ENCODE data around the gene CPE. TPM values are rescaled to one million over a fixed set of nuclear protein-coding genes. Genes with fewer than 3 reads are reported as not detected.
"Not testable (repeated sequence)": the region's sequence is repeated elsewhere in the genome, so short reads cannot be mapped to it uniquely, and the experiment has no call there.

The CPE gene
- total RNA-seq, 4 donors from 2014 or later = 7.5 to 29.1 (median 12.3) TPM

- Histone ChIP-seq H3K4me3 (no peak overlapping the region), H3K36me3 (peaks cover 0 to 2% (median 0%) of the 10 kb centered on the region in 4 donors), H3K9me3 (no peaks in the 10 kb centered on the region), H3K27me3 (no peaks in the 10 kb centered on the region), H3K4me1 (peaks cover 10 to 38% (median 18%) of the 10 kb centered on the region in 4 donors), H3K27ac (no peak overlapping the region)
- DNase-seq = no peak
- intact Hi-C loops (cut with DNase I; ENCODE audit: low total_unique reads) (no loop called here), in situ Hi-C loops (cut with MboI; ENCODE audit: low pct_ligation_motif_present in 1 of 4, low pct_unique_long_range_greater_than_20kb in 1 of 4, low sequenced_read_pairs in 3 of 4) (loop anchor here in 1 of 4 donors (25.0 kb wide), 2 partner anchors 120 to 195 kb away; partner anchors contain the start of gene KLHL2)
- WGBS, 2 donors (ENCODE audit: low coverage in 1 of 2) = 88 to 90% methylated on average over 2 to 10 of the region's 10 CpGs
- TF ChIP-seq CTCF (IDR thresholded peaks at IDR 0.05) (no peak), EP300 (IDR thresholded peaks at IDR 0.05; ENCODE audit: low read depth) (no peak), POLR2AphosphoS5 (IDR thresholded peaks at IDR 0.05) (no peak), POLR2A (IDR thresholded peaks at IDR 0.05) (no peak)
Observed at GRCh38 chr4:165331823-165332222, 47.0 kb upstream of the CPE start.

- TF ChIP-seq POLR2A (IDR thresholded peaks at IDR 0.05) (no peak), EP300 (IDR thresholded peaks at IDR 0.05; ENCODE audit: low read depth) (no peak), CTCF (IDR thresholded peaks at IDR 0.05) (no peak), POLR2AphosphoS5 (IDR thresholded peaks at IDR 0.05) (no peak)
- in situ Hi-C loops (cut with MboI; ENCODE audit: low pct_ligation_motif_present in 1 of 4, low pct_unique_long_range_greater_than_20kb in 1 of 4, low sequenced_read_pairs in 3 of 4) (loop anchor here in 1 of 4 donors (25.0 kb wide), 2 partner anchors 120 to 195 kb away; partner anchors contain the start of gene KLHL2), intact Hi-C loops (cut with DNase I; ENCODE audit: low total_unique reads) (no loop called here)
- WGBS, 2 donors (ENCODE audit: low coverage in 1 of 2) = 33 to 67% methylated on average over 1 of the region's 1 CpG
- peaks cover 0 to 2% (median under 1%) of the 10 kb centered on the region in 4 donors for H3K36me3 ChIP-seq
- DNase-seq = no peak
- no peak overlapping the region for H3K27ac ChIP-seq
- no peak overlapping the region for H3K4me3 ChIP-seq
- H3K4me1 ChIP-seq = peaks cover 10 to 38% (median 18%) of the 10 kb centered on the region in 4 donors
- H3K27me3 ChIP-seq = no peaks in the 10 kb centered on the region
- H3K9me3 ChIP-seq = no peaks in the 10 kb centered on the region
Observed at GRCh38 chr4:165332502-165332901, 46.3 kb upstream of the CPE start.

GRCh38 chr4:165335163-165335703, 43.6 kb upstream of the CPE start:
- Histone ChIP-seq H3K36me3 (peaks cover 0 to 19% (median 8%) of the 10 kb centered on the region in 4 donors), H3K9me3 (no peaks in the 10 kb centered on the region), H3K4me3 (no peak overlapping the region), H3K27ac (no peak overlapping the region), H3K4me1 (peaks cover 0 to 17% (median 2%) of the 10 kb centered on the region in 4 donors), H3K27me3 (no peaks in the 10 kb centered on the region)
- in situ Hi-C loops (cut with MboI; ENCODE audit: low pct_ligation_motif_present in 1 of 4, low pct_unique_long_range_greater_than_20kb in 1 of 4, low sequenced_read_pairs in 3 of 4) (loop anchor here in 1 of 4 donors (25.0 kb wide), 2 partner anchors 123 to 198 kb away; partner anchors contain the start of gene KLHL2), intact Hi-C loops (cut with DNase I; ENCODE audit: low total_unique reads) (no loop called here)
- TF ChIP-seq POLR2A (IDR thresholded peaks at IDR 0.05) = no peak
- TF ChIP-seq EP300 (IDR thresholded peaks at IDR 0.05; ENCODE audit: low read depth) = no peak
- TF ChIP-seq CTCF (IDR thresholded peaks at IDR 0.05) = no peak
- 76 to 86% methylated on average over 3 of the region's 3 CpGs for WGBS, 2 donors (ENCODE audit: low coverage in 1 of 2)
- no peak for DNase-seq

GRCh38 chr4:165336743-165337142, 42.1 kb upstream of the CPE start:
- Histone ChIP-seq H3K27me3 (no peaks in the 10 kb centered on the region), H3K4me3 (no peak overlapping the region), H3K9me3 (no peaks in the 10 kb centered on the region), H3K27ac (no peak overlapping the region), H3K4me1 (peaks cover 0 to 3% (median 0%) of the 10 kb centered on the region in 4 donors), H3K36me3 (peaks cover 0 to 26% (median 13%) of the 10 kb centered on the region in 4 donors)
- intact Hi-C loops (cut with DNase I; ENCODE audit: low total_unique reads) = no loop called here
- DNase-seq = no peak
- TF ChIP-seq CTCF (IDR thresholded peaks at IDR 0.05) = no peak
- no peak for TF ChIP-seq EP300 (IDR thresholded peaks at IDR 0.05; ENCODE audit: low read depth)
- TF ChIP-seq POLR2A (IDR thresholded peaks at IDR 0.05) = no peak
- TF ChIP-seq POLR2AphosphoS5 (IDR thresholded peaks at IDR 0.05) = no peak
- in situ Hi-C loops (cut with MboI; ENCODE audit: low pct_ligation_motif_present in 1 of 4, low pct_unique_long_range_greater_than_20kb in 1 of 4, low sequenced_read_pairs in 3 of 4) = loop anchor here in 1 of 4 donors (25.0 kb wide), 2 partner anchors 124 to 199 kb away; partner anchors contain the start of gene KLHL2
- WGBS, 2 donors (ENCODE audit: low coverage in 1 of 2) = 88 to 91% methylated on average over 5 to 6 of the region's 6 CpGs

GRCh38 chr4:165342340-165342739, 36.5 kb upstream of the CPE start:
- H3K27ac ChIP-seq; H3K4me1 ChIP-seq; H3K9me3 ChIP-seq; H3K4me3 ChIP-seq; DNase-seq; H3K27me3 ChIP-seq; intact Hi-C loops (cut with DNase I; ENCODE audit: low total_unique reads): not testable (repeated sequence)
- WGBS, 2 donors (ENCODE audit: low coverage in 1 of 2) = 90 to 96% methylated on average over 2 to 5 of the region's 5 CpGs
- H3K36me3 ChIP-seq = peaks cover 0 to 36% (median 16%) of the 10 kb centered on the region in 4 donors
- in situ Hi-C loops (cut with MboI; ENCODE audit: low pct_ligation_motif_present in 1 of 4, low pct_unique_long_range_greater_than_20kb in 1 of 4, low sequenced_read_pairs in 3 of 4) = loop anchor here in 1 of 4 donors (25.0 kb wide), 2 partner anchors 130 to 205 kb away; partner anchors contain the start of gene KLHL2

Data from transverse colon (tissue), 4 donors.